NCI-H345 treated with DMSO at 0.1 percent for 48 hours (cell line): ENCODE results near the gene TLCD3A.
"Not testable (repeated sequence)": the region's sequence is repeated elsewhere in the genome, so short reads cannot be mapped to it uniquely, and the experiment has no call there.

Experiments used
- DNase-seq: peaks from one replicate; lab custom pipeline; 2025; ENCODE audit not compliant: unreplicated experiment; lab: John Stamatoyannopoulos, UW

Gene TLCD3A

GRCh38 chr17:784143-784542 is 51.7 kb downstream of the TLCD3A start:
- no peak for DNase-seq

- DNase-seq, result not testable (repeated sequence)
Observed at GRCh38 chr17:785901-786300, 53.5 kb downstream of the TLCD3A start.

GRCh38 chr17:787641-788221 is 55.3 kb downstream of the TLCD3A start:
- DNase-seq, result no peak

DNA sequence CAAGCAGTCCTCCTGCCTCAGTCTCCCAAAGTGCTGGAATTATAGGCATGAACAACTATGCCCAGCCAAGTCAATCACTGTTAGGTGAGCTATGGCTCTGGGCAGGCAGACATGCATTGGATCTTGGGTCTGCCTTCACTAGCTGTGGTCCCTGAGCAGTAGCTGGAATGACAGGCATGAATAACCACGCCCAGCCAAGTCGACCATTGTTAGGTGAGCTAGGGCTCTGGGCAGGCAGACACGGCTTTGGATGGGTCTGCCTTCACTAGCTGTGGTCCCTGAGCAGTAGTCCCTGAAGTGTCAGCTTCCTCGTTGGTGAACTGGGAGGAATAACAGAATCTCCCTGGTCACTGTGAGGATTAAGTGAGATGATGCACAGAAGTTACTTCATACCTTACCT is 56.2 kb downstream of the TLCD3A start:
- no peak for DNase-seq

DNA sequence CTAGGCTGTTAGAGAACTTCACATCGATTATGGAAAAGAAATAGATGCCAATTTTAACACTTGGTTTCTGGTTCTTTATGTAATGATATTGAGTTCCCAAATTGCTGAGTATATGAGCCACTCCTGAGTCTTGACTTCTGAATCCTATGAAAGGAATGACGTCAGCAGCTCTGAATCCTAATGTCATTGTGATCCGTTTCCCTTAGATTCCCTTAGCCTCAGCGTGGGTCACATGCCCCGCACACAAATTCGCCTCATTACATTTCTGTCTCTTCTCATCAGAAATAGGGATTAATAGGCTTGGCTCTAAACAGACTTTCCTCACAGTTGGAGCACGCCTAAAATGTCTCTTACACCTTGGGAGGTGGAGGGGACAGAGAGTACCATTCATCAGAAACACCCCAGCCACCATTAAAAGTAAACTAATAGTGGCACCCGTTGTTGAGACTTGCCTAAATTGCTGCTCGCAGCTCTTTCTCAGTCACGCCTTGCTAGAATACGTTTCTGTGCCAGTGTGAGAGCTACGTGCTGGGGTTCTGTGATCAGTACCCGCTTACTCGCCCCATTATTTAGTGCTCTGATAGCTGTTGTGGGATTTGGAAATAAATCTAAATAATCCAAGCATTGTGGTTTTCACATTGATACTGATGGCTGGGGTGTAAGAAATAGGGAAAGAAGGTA is 56.9 kb downstream of the TLCD3A start:
- no peak for DNase-seq

DNA sequence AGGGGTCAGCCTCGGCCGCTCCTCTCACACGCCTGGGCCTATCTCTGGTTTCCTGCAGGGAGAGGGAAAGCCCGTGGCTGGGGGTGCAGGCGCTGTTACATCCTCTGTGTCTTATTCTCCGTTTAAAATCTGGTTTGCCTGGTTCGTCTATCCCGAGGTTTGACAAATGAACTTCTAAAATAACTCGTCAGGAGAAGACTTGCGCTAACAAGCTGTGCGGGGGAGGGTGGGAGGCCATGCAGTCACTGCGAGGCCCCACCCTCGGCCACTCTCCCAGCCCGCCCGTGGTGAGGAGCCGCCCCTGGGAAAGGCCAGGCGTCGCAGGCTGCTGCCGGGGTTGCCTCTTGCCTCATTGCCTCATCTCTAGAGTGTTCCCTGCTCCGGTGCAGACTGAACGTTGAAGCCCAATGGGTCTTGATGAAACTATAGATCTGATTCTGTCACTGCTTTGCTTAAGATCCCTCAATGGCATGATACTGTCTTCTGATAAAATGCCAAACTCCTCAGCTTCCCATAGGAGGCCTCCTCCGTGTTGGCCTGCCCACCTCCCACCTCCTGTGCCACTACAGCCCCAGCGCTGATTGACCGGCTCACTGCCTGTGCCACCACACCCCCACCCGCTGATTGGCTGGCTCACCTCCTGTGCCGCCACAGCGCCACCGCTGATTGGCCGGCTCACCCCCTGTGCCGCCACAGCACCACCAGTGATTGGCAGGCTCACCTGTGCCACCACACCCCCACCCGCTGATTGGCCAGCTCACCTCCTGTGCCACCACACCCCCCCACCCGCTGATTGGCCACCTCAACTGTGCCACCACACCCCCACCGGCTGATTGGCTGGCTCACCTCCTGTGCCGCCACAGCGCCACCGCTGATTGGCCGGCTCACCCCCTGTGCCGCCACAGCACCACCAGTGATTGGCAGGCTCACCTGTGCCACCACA is 57.8 kb downstream of the TLCD3A start:
- DNase-seq, result not testable (repeated sequence)

DNA sequence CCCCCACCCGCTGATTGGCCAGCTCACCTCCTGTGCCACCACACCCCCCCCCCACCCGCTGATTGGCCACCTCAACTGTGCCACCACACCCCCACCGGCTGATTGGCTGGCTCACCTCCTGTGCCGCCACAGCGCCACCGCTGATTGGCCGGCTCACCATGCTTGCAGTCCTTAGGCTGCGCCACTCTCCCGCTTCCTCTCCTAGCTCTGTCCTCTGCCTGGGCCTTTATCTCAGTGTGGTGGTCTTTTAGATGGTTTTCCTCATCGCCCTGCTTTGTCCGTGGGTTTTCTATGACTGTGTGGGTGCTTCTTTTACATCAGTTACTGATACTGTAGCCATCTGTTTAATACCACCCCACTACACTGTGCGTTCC is 58.5 kb downstream of the TLCD3A start:
- not testable (repeated sequence) for DNase-seq

DNA sequence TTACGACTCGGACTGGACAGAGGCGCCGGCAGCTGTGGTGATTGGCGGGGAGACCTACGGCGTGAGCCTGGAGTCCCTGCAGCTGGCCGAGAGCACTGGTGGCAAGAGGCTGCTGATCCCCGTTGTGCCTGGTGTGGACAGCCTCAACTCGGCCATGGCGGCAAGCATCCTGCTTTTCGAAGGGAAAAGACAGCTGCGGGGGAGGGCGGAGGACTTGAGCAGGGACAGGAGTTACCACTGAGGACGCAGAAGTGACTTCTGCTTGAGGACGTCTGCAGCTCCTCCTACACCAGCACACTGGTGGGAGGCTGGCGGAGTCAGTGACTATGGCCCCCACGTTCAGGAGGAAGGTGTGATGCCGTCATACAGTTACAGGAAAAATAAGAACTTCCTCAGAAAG is 59.4 kb downstream of the TLCD3A start:
- DNase-seq, result no peak

- no peak for DNase-seq
Observed at GRCh38 chr17:792277-792676, 59.9 kb downstream of the TLCD3A start.
